Adrenal gland (tissue), 12 donors: ENCODE data around the gene ISOC1. TPM values are rescaled to one million over a fixed set of nuclear protein-coding genes. Genes with fewer than 3 reads are reported as not detected.

ENCODE experiments used
- DNase-seq, 7 donors: peaks; one replicate each; pipeline ENCODE4 v3.0.0-alpha.2; 2019 to 2020
- H3K27ac ChIP-seq, 5 donors: fragments of 200-600 bp; sonication (generic) in 4 of 5; 1 replicate in 3 of 5; 2 replicates in 2 of 5; pipeline versions ENCODE4 v1.5.1 to v1.8.0; 2016 to 2020; ENCODE audit warnings: mild to moderate bottlenecking in 1 of 5
- H3K27me3 ChIP-seq: fragments of 200-600 bp; 2 replicates; pipeline ENCODE4 v1.8.0; 2021
- H3K36me3 ChIP-seq, 2 donors: fragments of 200-600 bp; replicated peaks in 1 of 2; 1 replicate in 1 of 2; 2 replicates in 1 of 2; pipeline versions ENCODE4 v1.5.1 to v1.8.0; 2018 to 2022
- H3K4me1 ChIP-seq, 2 donors: fragments of 200-600 bp; replicated peaks in 1 of 2; 1 replicate in 1 of 2; 2 replicates in 1 of 2; pipeline versions ENCODE4 v1.5.1 to v1.8.0; 2018 to 2021
- H3K4me3 ChIP-seq, 4 donors: fragments of 200-600 bp; sonication (generic) in 3 of 4; one replicate each; pipeline ENCODE4 v1.5.1; 2016 to 2018
- H3K9me3 ChIP-seq, 3 donors: fragments of 200-600 bp; sonication (generic) in 1 of 3; replicated peaks in 1 of 3; 1 replicate in 2 of 3; 2 replicates in 1 of 3; pipeline versions ENCODE4 v1.5.1 to v1.8.0; 2016 to 2021
- CTCF ChIP-seq, 6 experiments: fragments of 450-650 bp in 4 of 6; fragments of 200-600 bp in 2 of 6; sonication (generic) in 1 of 6; IDR thresholded peaks; 1 replicate in 5 of 6; 2 replicates in 1 of 6; pipeline versions ENCODE4 v1.5.1 to v1.8.0; 2016 to 2021; ENCODE audit warnings: antibody characterized with exemption in 6 of 6, mild to moderate bottlenecking in 2 of 6, moderate library complexity in 1 of 6
- POLR2A ChIP-seq, 2 donors: fragments of 450-650 bp; IDR thresholded peaks; one replicate each; pipeline ENCODE4 v1.6.1; 2017; ENCODE audit warnings: antibody characterized with exemption in 2 of 2, mild to moderate bottlenecking in 2 of 2, moderate library complexity in 1 of 2
- WGBS, 4 donors: extraction: QIAGEN DNeasy Blood & Tissue Kit in 2 of 4; methylation state at CpG; one replicate each; pipeline versions ENCODE4 v1.1.5 to v1.1.7; 2013 to 2017; 5-methylcytosine and 5-hydroxymethylcytosine counted together
- intact Hi-C, 2 donors: fragments of 100-400 bp; cut with DNase I; formaldehyde crosslinking; loops; one replicate each; pipeline versions ENCODE4 v1.14.1 to v1.15.0; 2022 to 2023
- microRNA-seq, 3 donors: library from miRNA; unstranded; fragments of <30 nt; microRNA quantifications; one replicate each; pipeline ENCODE4, GENCODE V29; 2017 to 2020
- polyA plus RNA-seq, 3 donors: library from polyadenylated mRNA; stranded (reverse); fragments of 200-250 nt in 2 of 3; fragments of 350-450 nt in 1 of 3; fragmentation: Illumina TruSeq in 1 of 3; extraction: RNeasy Lipid Tissue Mini Kit (QIAGEN cat#74804) in 1 of 3; gene quantifications; one replicate each; pipeline ENCODE4 v1.2.3, GENCODE V29; 2013 to 2014
- small RNA-seq, 2 donors: library from RNA; depleted of rRNA; stranded (forward); fragments of <200 nt; gene quantifications; one replicate each; pipeline ENCODE3, GENCODE V24; 2016
- total RNA-seq, 9 donors: library from RNA; depleted of rRNA in 4 of 9; stranded (reverse); fragments of >200 nt in 4 of 9; fragments of 120-200 nt in 1 of 9; fragmentation: NEBNext Ultra II Directional in 1 of 9; extraction: Animal tissue kit (Norgen Biotek cat#: 25700) in 1 of 9; gene quantifications; one replicate each; pipeline versions ENCODE4 v1.1.0 to v1.2.4, GENCODE V29; 2013 to 2023
- donor health status: healthy with polysubstance abuse.
- donor health status: Bipolar disorder and iron deficiency.
- donor health status: DM: yes; HTN: yes; CAD: no.
- donor health status: DM: no; HTN: no; CAD: no.
- donor health status: DM: no; HTN: no; CAD: no.
- donor health status: DM: yes; HTN: yes; CAD: no.

Gene ISOC1
- total and polyA plus RNA-seq, 12 donors: 7.6 to 56.6 (median 34.6) TPM

- H3K27me3 ChIP-seq: no peaks in the 10 kb centered on the region
- intact Hi-C loops: no loop called here
- WGBS, 4 donors: 68 to 80% (median 73%) methylated on average over 2 of the region's 2 CpGs
- no peak for DNase-seq
- no peak for TF ChIP-seq POLR2A (IDR thresholded peaks at IDR 0.05)
- no peak for TF ChIP-seq CTCF (IDR thresholded peaks at IDR 0.05)
- no peaks in the 10 kb centered on the region for H3K4me1 ChIP-seq
- H3K36me3 ChIP-seq: no peaks in the 10 kb centered on the region
- no peaks in the 10 kb centered on the region for H3K9me3 ChIP-seq
- no peak overlapping the region for H3K27ac ChIP-seq
- no peak overlapping the region for H3K4me3 ChIP-seq
These were observed 47.1 kb downstream of the ISOC1 start for GRCh38 chr5:129141696-129142095.

DNA sequence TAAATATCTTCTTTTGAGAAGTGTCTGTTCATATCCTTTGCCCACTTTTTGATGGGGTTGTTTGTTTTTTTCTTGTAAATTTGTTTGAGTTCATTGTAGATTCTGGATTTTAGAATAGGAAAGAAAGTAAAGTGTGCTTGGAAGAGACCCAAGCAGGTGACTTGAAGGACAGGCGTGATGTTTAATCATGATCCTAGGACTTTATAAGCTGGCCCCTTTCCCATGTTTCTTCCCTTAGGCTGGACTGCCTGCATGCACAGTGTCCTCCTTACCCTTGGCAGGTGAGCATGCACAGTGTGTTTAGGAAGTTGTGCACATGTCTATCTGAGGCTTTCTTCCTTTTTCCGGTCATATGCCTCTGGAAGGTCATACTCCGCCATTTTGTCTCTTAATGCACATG lies 61.3 kb downstream of the ISOC1 start:
- DNase-seq: no peak
- H3K4me1 ChIP-seq: no peaks in the 10 kb centered on the region
- no peaks in the 10 kb centered on the region for H3K36me3 ChIP-seq
- no peak overlapping the region for H3K4me3 ChIP-seq
- TF ChIP-seq POLR2A (IDR thresholded peaks at IDR 0.05): no peak
- no peaks in the 10 kb centered on the region for H3K9me3 ChIP-seq
- no peaks in the 10 kb centered on the region for H3K27me3 ChIP-seq
- 93 to 97% (median 94%) methylated on average over 3 of the region's 3 CpGs for WGBS, 4 donors
- H3K27ac ChIP-seq: no peak overlapping the region
- intact Hi-C loops: no loop called here

GRCh38 chr5:129161830-129162229 lies 67.3 kb downstream of the ISOC1 start:
- no peak overlapping the region for H3K4me3 ChIP-seq
- no peaks in the 10 kb centered on the region for H3K27me3 ChIP-seq
- intact Hi-C loops: no loop called here
- no peaks in the 10 kb centered on the region for H3K4me1 ChIP-seq
- no peaks in the 10 kb centered on the region for H3K9me3 ChIP-seq
- TF ChIP-seq POLR2A (IDR thresholded peaks at IDR 0.05): no peak
- no peak for TF ChIP-seq CTCF (IDR thresholded peaks at IDR 0.05)
- no peak for DNase-seq
- no peak overlapping the region for H3K27ac ChIP-seq
- H3K36me3 ChIP-seq: no peaks in the 10 kb centered on the region

Small RNAs within 50 kb of the gene (microRNA-seq; reads per million reads assigned to microRNA genes)
- gene MIR4633: 0 reads per million in 3 donors

Small RNAs within 50 kb of the gene (small RNA-seq; reads per million reads assigned to genes)
- 0 reads per million in 2 donors for gene MIR4633

Other genes starting within 250 kb of the ISOC1 start
- 100 to 1,000 TPM in 1 of 9 donors, 10 to 100 TPM in 6, 1 to 10 TPM in 2; 2.2 to 108 (median 17.1) TPM for gene SLC27A6, start 129.3 kb upstream of the ISOC1 start, total RNA-seq
- gene SLC27A6, start 129.3 kb upstream of the ISOC1 start, polyA plus RNA-seq: 1 to 10 TPM; 1.0 to 2.4 (median 1.6) TPM